Mucosa of descending colon (tissue), 3 donors: ENCODE data around the gene NCAPG2. TPM values are rescaled to one million over a fixed set of nuclear protein-coding genes. Genes with fewer than 3 reads are reported as not detected.

Source experiments
- ATAC-seq: fragments of 200-7000 bp; cut with Tn5 transposase; one replicate; pipeline ENCODE4 v1.9.1; 2020; ENCODE audit warnings: mild to moderate bottlenecking, moderate library complexity
- DNase-seq, 3 donors: peaks; one replicate each; pipeline ENCODE4 v3.0.0-alpha.2; 2020
- H3K36me3 ChIP-seq: fragments of 200-600 bp; one replicate; pipeline ENCODE4 v1.8.0; 2021; ENCODE audit warnings: low read depth, mild to moderate bottlenecking
- H3K4me1 ChIP-seq: fragments of 200-600 bp; one replicate; pipeline ENCODE4 v1.8.0; 2021; ENCODE audit warnings: low read depth, mild to moderate bottlenecking
- H3K4me3 ChIP-seq: fragments of 200-600 bp; one replicate; pipeline ENCODE4 v1.8.0; 2021; ENCODE audit warnings: mild to moderate bottlenecking
- H3K9me3 ChIP-seq: fragments of 200-600 bp; one replicate; pipeline ENCODE4 v1.8.0; 2021; ENCODE audit warnings: mild to moderate bottlenecking
- intact Hi-C, 2 donors: fragments of 100-400 bp; cut with DNase I in 1 of 2; cut with micrococcal nuclease in 1 of 2; formaldehyde crosslinking; loops; one replicate each; pipeline versions ENCODE4 v1.11.0 to v1.11.1; 2022; cut with DNase I, micrococcal nuclease
- total RNA-seq, 3 donors: library from RNA; stranded (reverse); fragmentation: NEBNext Ultra II Directional in 2 of 3; extraction: Animal tissue kit (Norgen Biotek cat#: 25700) in 2 of 3; gene quantifications; one replicate each; pipeline versions ENCODE4 v1.2.1 to v1.2.4, GENCODE V29; 2021 to 2023
- TF ChIP-seq, protein P1 (sequence below): fragments of 200-600 bp; IDR thresholded peaks from one replicate; pipeline ENCODE4 v1.8.0; 2022; ENCODE audit warnings: antibody characterized with exemption, mild to moderate bottlenecking
- donor health status: DM: no; HTN: no; CAD: no; lungs with moderate emphysema.
- donor health status: DM: no; HTN: no; CAD: no.
- donor health status: DM: no; HTN: yes; CAD: no.

The NCAPG2 gene
- total RNA-seq, 3 donors from 2014 or later: 8.1 to 25.0 (median 8.9) TPM

DNA sequence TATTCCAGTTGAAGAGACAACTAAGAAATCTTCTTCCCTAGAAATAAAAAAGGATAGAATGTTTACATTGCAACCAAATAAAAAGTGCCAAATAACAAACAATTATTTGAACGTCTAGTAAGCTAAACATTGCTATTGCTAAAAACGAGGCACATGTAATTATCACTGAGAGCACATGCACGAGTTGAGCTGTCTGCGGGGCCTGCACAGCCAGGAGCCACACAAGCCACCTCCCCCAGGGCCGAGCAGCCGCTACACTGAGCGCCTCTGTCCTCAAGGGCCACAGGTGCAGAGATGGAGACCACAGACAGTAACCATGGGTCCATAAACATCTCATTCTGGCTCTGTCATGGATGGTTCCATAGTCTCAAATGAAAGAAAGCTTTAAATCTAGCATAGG, 17.2 kb downstream of the NCAPG2 start:
- TF ChIP-seq, protein P1, sequence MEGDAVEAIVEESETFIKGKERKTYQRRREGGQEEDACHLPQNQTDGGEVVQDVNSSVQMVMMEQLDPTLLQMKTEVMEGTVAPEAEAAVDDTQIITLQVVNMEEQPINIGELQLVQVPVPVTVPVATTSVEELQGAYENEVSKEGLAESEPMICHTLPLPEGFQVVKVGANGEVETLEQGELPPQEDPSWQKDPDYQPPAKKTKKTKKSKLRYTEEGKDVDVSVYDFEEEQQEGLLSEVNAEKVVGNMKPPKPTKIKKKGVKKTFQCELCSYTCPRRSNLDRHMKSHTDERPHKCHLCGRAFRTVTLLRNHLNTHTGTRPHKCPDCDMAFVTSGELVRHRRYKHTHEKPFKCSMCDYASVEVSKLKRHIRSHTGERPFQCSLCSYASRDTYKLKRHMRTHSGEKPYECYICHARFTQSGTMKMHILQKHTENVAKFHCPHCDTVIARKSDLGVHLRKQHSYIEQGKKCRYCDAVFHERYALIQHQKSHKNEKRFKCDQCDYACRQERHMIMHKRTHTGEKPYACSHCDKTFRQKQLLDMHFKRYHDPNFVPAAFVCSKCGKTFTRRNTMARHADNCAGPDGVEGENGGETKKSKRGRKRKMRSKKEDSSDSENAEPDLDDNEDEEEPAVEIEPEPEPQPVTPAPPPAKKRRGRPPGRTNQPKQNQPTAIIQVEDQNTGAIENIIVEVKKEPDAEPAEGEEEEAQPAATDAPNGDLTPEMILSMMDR: no peak
- no peak overlapping the region for H3K4me3 ChIP-seq
- H3K9me3 ChIP-seq: no peaks in the 10 kb centered on the region
- DNase-seq (no peak), ATAC-seq (no peak)
- intact Hi-C loops: no loop called here
- no peaks in the 10 kb centered on the region for H3K36me3 ChIP-seq
- no peaks in the 10 kb centered on the region for H3K4me1 ChIP-seq

DNA sequence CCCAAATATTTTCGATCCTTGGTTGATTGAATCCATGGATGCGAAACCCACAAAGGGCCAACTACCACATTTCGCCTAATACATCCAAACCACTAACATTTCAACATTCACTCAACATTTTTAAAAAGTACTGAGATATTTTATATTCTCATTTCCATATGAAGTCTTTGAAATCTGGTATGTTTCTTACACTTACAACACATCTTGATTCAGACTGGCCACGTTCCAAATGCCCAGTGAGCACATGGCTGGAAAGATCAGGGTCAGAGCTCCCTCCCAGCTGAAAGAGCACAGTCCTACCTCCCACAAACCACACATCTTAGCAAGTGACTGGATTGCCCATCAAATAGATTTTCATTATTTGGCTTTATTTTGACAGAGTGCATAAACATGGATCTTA, 18.9 kb downstream of the NCAPG2 start:
- intact Hi-C loops: no loop called here
- Histone ChIP-seq H3K36me3 (no peaks in the 10 kb centered on the region), H3K4me1 (no peaks in the 10 kb centered on the region), H3K4me3 (no peak overlapping the region), H3K9me3 (no peaks in the 10 kb centered on the region)
- TF ChIP-seq, protein P1: no peak
- DNase-seq (no peak), ATAC-seq (no peak)

DNA sequence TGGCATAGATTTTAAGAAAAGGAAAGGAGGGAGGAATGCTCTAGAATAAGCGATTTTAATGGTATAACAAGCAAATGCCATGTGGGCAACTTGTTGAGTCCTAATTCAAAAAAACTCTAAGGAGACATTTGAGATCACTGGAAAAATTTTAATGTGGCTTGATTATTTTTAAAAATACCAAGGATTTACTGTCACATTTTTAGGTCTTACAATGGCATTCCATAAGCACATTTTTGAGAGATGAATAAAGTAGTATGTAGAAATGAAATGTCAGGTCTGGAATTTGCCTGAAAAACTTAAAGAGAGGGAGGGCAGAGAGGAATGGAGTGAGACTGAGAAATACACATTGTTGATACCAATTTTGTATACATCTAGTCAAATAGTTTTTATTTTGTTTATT, 20.3 kb downstream of the NCAPG2 start:
- no peaks in the 10 kb centered on the region for H3K9me3 ChIP-seq
- no peak overlapping the region for H3K4me3 ChIP-seq
- ATAC-seq (no peak), DNase-seq (no peak)
- H3K4me1 ChIP-seq: no peaks in the 10 kb centered on the region
- intact Hi-C loops: no loop called here
- H3K36me3 ChIP-seq: no peaks in the 10 kb centered on the region
- TF ChIP-seq, protein P1: no peak

DNA sequence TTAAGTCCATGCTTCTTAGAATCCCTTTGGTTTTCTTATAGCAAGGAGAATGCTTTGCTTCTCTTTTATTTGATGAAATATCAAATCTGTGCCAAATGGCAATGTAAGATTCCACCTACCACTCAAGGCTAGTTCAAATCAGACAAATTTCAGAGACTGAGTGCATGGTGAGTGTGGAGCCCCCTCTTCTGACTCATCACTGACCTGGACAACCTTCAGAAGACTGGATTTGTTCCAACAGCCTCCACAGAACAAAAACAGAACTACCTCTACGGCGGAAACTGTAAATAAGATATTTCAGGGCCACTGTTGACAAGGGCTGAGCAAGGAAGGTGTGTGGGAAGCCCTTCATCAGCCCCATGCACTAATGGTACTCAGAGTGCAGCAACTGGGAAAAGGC, 21.1 kb downstream of the NCAPG2 start:
- intact Hi-C loops: no loop called here
- DNase-seq: no peak
- H3K9me3 ChIP-seq: no peaks in the 10 kb centered on the region
- H3K4me1 ChIP-seq: no peaks in the 10 kb centered on the region
- H3K36me3 ChIP-seq: no peaks in the 10 kb centered on the region
- no peak for ATAC-seq
- no peak overlapping the region for H3K4me3 ChIP-seq
- TF ChIP-seq, protein P1: no peak

DNA sequence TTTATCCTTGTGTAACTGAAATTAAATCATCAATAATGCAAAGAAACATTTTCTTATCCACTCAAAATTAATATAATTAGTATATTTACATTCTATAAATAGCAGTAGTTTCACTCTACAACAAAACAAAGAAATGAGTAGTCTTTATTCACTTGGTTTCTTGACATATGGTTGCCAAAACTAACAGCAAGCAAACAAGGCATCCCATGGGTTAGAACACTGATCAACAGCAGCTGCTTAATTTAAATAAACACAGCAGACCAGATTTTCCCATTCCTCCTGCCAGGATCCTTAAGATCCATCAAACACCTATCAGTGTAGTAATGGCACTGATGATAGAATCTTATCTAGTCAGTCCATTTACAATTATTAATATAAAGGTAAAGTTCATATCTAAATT, 22.1 kb downstream of the NCAPG2 start:
- no peak for ATAC-seq
- DNase-seq: no peak

More for the DNA sequence above, 22.1 kb downstream of the NCAPG2 start:
- no peaks in the 10 kb centered on the region for H3K4me1 ChIP-seq
- no peaks in the 10 kb centered on the region for H3K36me3 ChIP-seq
- no peak overlapping the region for H3K4me3 ChIP-seq
- intact Hi-C loops: no loop called here
- TF ChIP-seq, protein P1: no peak
- H3K9me3 ChIP-seq: no peaks in the 10 kb centered on the region
